MCF 10A (cell line): ENCODE results near the gene CIB4. TPM values are rescaled to one million over a fixed set of nuclear protein-coding genes. Genes with fewer than 3 reads are reported as not detected.

Source experiments
- BruUV-seq: library from RNA; stranded (reverse); fragments of 400-500 nt; replicated peaks from 2 replicates; lab custom pipeline; 2021; lab: Mats Ljungman, UMichigan
- CTCF ChIA-PET: fragments of 300-600 bp; sonication (Branson Sonifier 250); formaldehyde crosslinking; extraction: SDS; loops from one replicate; lab custom pipeline; 2021; ENCODE audit warnings: antibody characterized with exemption, inconsistent platforms; lab: Yijun Ruan, JAX
- POLR2A ChIA-PET: fragments of 300-600, 350-650 bp; sonication (Branson Sonifier 250); formaldehyde crosslinking; extraction: SDS; loops from one replicate; lab custom pipeline; 2020; ENCODE audit warnings: antibody characterized with exemption, inconsistent platforms; lab: Yijun Ruan, JAX
- DNase-seq: peaks from one replicate; pipeline ENCODE4 v3.0.0-alpha.2; 2018; ENCODE audit not compliant: unreplicated experiment
- H3K27ac Mint-ChIP-seq: one replicate; pipeline ENCODE4 v1.8.0; 2022; ENCODE audit warnings: mild to moderate bottlenecking, low read depth, mixed read lengths; ENCODE audit not compliant: unreplicated experiment
- H3K27me3 Mint-ChIP-seq: one replicate; pipeline ENCODE4 v1.8.0; 2022; ENCODE audit warnings: mixed read lengths; ENCODE audit not compliant: insufficient read depth, unreplicated experiment
- H3K36me3 Mint-ChIP-seq: one replicate; pipeline ENCODE4 v1.8.0; 2022; ENCODE audit warnings: mild to moderate bottlenecking, moderate library complexity, mixed read lengths; ENCODE audit not compliant: insufficient read depth, unreplicated experiment
- H3K4me1 Mint-ChIP-seq: one replicate; pipeline ENCODE4 v1.8.0; 2022; ENCODE audit warnings: mixed read lengths; ENCODE audit not compliant: insufficient read depth, unreplicated experiment
- H3K4me3 Mint-ChIP-seq: one replicate; pipeline ENCODE4 v1.8.0; 2022; ENCODE audit warnings: mild to moderate bottlenecking, moderate library complexity, mixed read lengths; ENCODE audit not compliant: unreplicated experiment
- H3K9me3 Mint-ChIP-seq: one replicate; pipeline ENCODE4 v1.8.0; 2022; ENCODE audit warnings: mixed read lengths; ENCODE audit not compliant: unreplicated experiment
- intact Hi-C: fragments of 100-400 bp; cut with micrococcal nuclease; formaldehyde crosslinking; loops from 2 replicates; pipeline ENCODE4 v1.14.1; 2022
- total RNA-seq: library from RNA; stranded (reverse); gene quantifications from 2 replicates; pipeline ENCODE4 v1.2.3, GENCODE V29; 2022
- TF ChIP-seq, protein P1 (sequence below): fragments of 200-600 bp; IDR thresholded peaks from one replicate; pipeline ENCODE4 v1.8.0; 2022; ENCODE audit warnings: antibody characterized with exemption, mild to moderate bottlenecking; ENCODE audit not compliant: unreplicated experiment

The CIB4 gene
- total RNA-seq, 1 experiment from 2014 or later: not detected

DNA sequence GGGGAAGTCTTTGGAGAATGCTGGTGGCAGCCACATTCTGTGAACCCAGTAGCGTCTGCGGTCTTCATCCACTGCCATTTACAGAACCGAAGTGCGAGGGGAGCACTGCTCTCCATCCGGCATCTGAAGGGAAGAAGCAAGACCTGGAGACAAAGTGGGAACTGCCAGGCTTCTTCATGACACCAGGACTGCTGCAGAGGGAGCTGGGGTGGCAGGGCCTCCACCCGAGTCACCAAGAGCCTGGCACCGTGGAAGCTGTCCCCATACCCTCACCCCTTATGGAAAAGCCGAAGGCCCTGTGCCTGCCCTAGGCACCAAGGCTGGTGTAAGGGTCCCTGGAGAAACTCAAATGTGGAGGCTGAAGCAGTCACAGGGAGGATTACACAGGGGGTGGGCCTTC, 79.8 kb downstream of the CIB4 start:
- no TSS peak for BruUV-seq
- no peaks in the 10 kb centered on the region for H3K36me3 Mint-ChIP-seq
- peaks cover 90% of the 10 kb centered on the region for H3K27me3 Mint-ChIP-seq
- no peak for DNase-seq
- ChIA-PET CTCF (interaction anchor here (0.5 kb wide), 1 partner anchor 167 kb away, joined by 3 read pairs; no protein-coding TSS in a partner anchor), POLR2A (interaction anchor here (0.6 kb wide), 1 partner anchor 21 kb away, joined by 3 read pairs; no protein-coding TSS in a partner anchor)
- intact Hi-C loops: no loop called here
- H3K27ac Mint-ChIP-seq: no peak overlapping the region
- TF ChIP-seq, protein P1, sequence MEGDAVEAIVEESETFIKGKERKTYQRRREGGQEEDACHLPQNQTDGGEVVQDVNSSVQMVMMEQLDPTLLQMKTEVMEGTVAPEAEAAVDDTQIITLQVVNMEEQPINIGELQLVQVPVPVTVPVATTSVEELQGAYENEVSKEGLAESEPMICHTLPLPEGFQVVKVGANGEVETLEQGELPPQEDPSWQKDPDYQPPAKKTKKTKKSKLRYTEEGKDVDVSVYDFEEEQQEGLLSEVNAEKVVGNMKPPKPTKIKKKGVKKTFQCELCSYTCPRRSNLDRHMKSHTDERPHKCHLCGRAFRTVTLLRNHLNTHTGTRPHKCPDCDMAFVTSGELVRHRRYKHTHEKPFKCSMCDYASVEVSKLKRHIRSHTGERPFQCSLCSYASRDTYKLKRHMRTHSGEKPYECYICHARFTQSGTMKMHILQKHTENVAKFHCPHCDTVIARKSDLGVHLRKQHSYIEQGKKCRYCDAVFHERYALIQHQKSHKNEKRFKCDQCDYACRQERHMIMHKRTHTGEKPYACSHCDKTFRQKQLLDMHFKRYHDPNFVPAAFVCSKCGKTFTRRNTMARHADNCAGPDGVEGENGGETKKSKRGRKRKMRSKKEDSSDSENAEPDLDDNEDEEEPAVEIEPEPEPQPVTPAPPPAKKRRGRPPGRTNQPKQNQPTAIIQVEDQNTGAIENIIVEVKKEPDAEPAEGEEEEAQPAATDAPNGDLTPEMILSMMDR: no peak
- H3K4me1 Mint-ChIP-seq: peaks cover 8% of the 10 kb centered on the region
- no peak overlapping the region for H3K4me3 Mint-ChIP-seq
- H3K9me3 Mint-ChIP-seq: no peaks in the 10 kb centered on the region

DNA sequence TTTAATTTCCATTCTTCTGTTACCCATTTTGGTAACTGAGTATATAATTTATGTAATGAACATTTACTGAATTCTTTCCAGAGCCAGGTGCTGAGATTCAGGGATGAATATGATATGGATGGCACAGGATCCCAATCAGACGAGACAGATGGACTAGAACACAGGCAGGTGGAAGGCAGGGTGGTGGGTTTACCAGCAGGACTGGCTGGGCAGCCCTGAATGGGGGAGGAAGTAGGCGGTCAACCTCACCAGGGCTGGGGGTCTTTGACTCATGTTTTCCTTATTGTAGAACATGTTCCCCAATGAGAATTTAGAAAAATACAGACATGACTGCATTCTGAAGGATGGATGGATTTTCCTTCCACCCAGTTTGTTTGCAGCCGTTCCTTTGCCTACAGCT, 80.3 kb downstream of the CIB4 start:
- ChIA-PET CTCF (interaction anchor here (0.6 kb wide), 1 partner anchor 16 kb away, joined by 3 read pairs; no protein-coding TSS in a partner anchor), POLR2A (no interaction called here)
- BruUV-seq: no TSS peak
- TF ChIP-seq, protein P1: no peak
- Mint-ChIP-seq H3K4me3 (no peak overlapping the region), H3K36me3 (no peaks in the 10 kb centered on the region), H3K9me3 (no peaks in the 10 kb centered on the region), H3K27ac (no peak overlapping the region), H3K4me1 (peaks cover 8% of the 10 kb centered on the region), H3K27me3 (peaks cover 90% of the 10 kb centered on the region)
- DNase-seq: no peak
- intact Hi-C loops: no loop called here

DNA sequence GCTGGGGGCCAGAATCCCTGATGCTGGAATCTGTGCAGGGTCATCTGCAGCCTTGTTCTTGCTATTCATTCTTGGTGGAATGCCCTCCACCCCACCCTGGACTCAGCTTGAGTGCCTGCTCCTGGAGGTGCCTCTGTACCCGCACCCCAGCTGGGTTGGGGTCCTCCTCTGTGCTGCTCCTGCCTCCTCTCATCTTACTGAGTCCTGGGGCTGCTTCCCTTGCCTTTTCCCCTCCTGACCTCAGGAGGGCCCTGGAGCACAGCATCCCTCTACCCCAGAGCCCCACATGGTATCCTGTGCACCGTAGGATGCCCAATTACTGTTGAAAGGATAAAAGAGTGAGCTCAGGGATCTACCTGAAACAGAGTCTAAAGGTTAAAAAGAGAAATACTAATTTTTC, 81.6 kb downstream of the CIB4 start:
- no peak overlapping the region for H3K27ac Mint-ChIP-seq
- peaks cover 88% of the 10 kb centered on the region for H3K27me3 Mint-ChIP-seq
- intact Hi-C loops: no loop called here
- DNase-seq: no peak
- no peaks in the 10 kb centered on the region for H3K36me3 Mint-ChIP-seq
- no peaks in the 10 kb centered on the region for H3K9me3 Mint-ChIP-seq
- H3K4me3 Mint-ChIP-seq: no peak overlapping the region
- CTCF ChIA-PET: interaction anchor here (1.2 kb wide), 1 partner anchor 31 kb away, joined by 5 read pairs; no protein-coding TSS in a partner anchor
- TF ChIP-seq, protein P1: no peak
- peaks cover 8% of the 10 kb centered on the region for H3K4me1 Mint-ChIP-seq
- no TSS peak for BruUV-seq
- POLR2A ChIA-PET: no interaction called here

GRCh38 chr2:26559044-26559405, 82.1 kb downstream of the CIB4 start:
- H3K27ac Mint-ChIP-seq: no peak overlapping the region
- no peaks in the 10 kb centered on the region for H3K9me3 Mint-ChIP-seq
- H3K4me3 Mint-ChIP-seq: no peak overlapping the region
- CTCF ChIA-PET: interaction anchor here (1.2 kb wide), 1 partner anchor 31 kb away, joined by 5 read pairs; no protein-coding TSS in a partner anchor
- peaks cover 8% of the 10 kb centered on the region for H3K4me1 Mint-ChIP-seq
- POLR2A ChIA-PET: no interaction called here
- TF ChIP-seq, protein P1: no peak
- intact Hi-C loops: no loop called here
- BruUV-seq: no TSS peak
- H3K27me3 Mint-ChIP-seq: peaks cover 88% of the 10 kb centered on the region
- no peak for DNase-seq
- no peaks in the 10 kb centered on the region for H3K36me3 Mint-ChIP-seq
